Large intestine (tissue), 3 donors: ENCODE data around the gene NRG3. TPM values are rescaled to one million over a fixed set of nuclear protein-coding genes. Genes with fewer than 3 reads are reported as not detected.
"Not testable (repeated sequence)": the region's sequence is repeated elsewhere in the genome, so short reads cannot be mapped to it uniquely, and the experiment has no call there.

Experiments
- DNase-seq, 2 donors: peaks; one replicate each; pipeline versions ENCODE4 v3.0.0 to v3.0.0-alpha.2; 2013
- H3K27ac ChIP-seq: one replicate; pipeline ENCODE4 v1.5.1; 2013; ENCODE audit warnings: low read length
- H3K27me3 ChIP-seq: 2 replicates; pipeline ENCODE4 v1.6.1; 2013; ENCODE audit warnings: low read length; ENCODE audit not compliant: control insufficient read depth, insufficient read depth
- H3K36me3 ChIP-seq: 2 replicates; pipeline ENCODE4 v1.6.1; 2013; ENCODE audit warnings: low read length; ENCODE audit not compliant: control insufficient read depth, insufficient read depth
- H3K4me1 ChIP-seq: one replicate; pipeline ENCODE4 v1.6.1; 2013; ENCODE audit warnings: low read length; ENCODE audit not compliant: control insufficient read depth, insufficient read depth
- H3K4me3 ChIP-seq: one replicate; pipeline ENCODE4 v1.5.1; 2013; ENCODE audit warnings: low read length
- H3K9me3 ChIP-seq: one replicate; pipeline ENCODE4 v1.6.1; 2013; ENCODE audit warnings: mild to moderate bottlenecking, low read depth, low read length, moderate library complexity; ENCODE audit not compliant: control insufficient read depth
- WGBS: methylation state at CpG from one replicate; pipeline ENCODE4 v1.1.5; 2013; ENCODE audit warnings: low lambda C conversion rate; ENCODE audit not compliant: insufficient coverage; 5-methylcytosine and 5-hydroxymethylcytosine counted together
- polyA plus RNA-seq: library from polyadenylated mRNA; unstranded; fragments of 120-200 nt; gene quantifications from one replicate; pipeline ENCODE4 v1.2.1, GENCODE V29; 2013

Gene NRG3
- polyA plus RNA-seq, 1 donor = 0.96 TPM

- no CpG with 5 or more reads among the region's 3 CpGs for WGBS
- Histone ChIP-seq H3K9me3 (no peaks in the 10 kb centered on the region), H3K27ac (no peak overlapping the region), H3K27me3 (no peaks in the 10 kb centered on the region), H3K4me3 (no peak overlapping the region), H3K36me3 (no peaks in the 10 kb centered on the region), H3K4me1 (no peaks in the 10 kb centered on the region)
- no peak for DNase-seq
These were observed 121.9 kb downstream of the NRG3 start for GRCh38 chr10:81996927-81997326.

DNA sequence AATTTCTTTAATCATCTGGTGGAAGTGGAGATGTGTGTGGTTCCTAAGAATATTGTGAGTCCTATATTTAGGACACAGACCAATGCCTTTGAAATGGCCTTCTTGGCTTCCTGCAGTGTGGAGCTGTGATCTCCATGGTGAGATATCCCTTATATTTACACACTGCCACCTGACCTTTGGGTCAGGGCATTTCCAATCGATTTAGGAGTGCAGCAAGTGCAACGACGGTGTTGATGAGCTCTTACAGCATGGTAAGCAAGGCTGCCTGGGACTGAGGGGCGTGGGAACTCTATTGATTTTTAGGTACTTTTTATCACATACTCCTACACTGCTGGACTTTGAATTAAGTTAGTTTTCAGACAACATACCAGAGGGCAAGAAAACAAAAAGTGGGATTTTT, 146.0 kb downstream of the NRG3 start:
- no peak overlapping the region for H3K4me3 ChIP-seq
- no peaks in the 10 kb centered on the region for H3K9me3 ChIP-seq
- no peaks in the 10 kb centered on the region for H3K4me1 ChIP-seq
- no CpG with 5 or more reads among the region's 4 CpGs for WGBS
- H3K27me3 ChIP-seq = no peaks in the 10 kb centered on the region
- no peak overlapping the region for H3K27ac ChIP-seq
- no peaks in the 10 kb centered on the region for H3K36me3 ChIP-seq
- no peak for DNase-seq

GRCh38 chr10:82027711-82028110, 152.7 kb downstream of the NRG3 start:
- H3K27me3 ChIP-seq = no peaks in the 10 kb centered on the region
- H3K27ac ChIP-seq = no peak overlapping the region
- H3K36me3 ChIP-seq = no peaks in the 10 kb centered on the region
- no CpG with 5 or more reads among the region's 1 CpG for WGBS
- H3K9me3 ChIP-seq = no peaks in the 10 kb centered on the region
- H3K4me3 ChIP-seq = no peak overlapping the region
- H3K4me1 ChIP-seq = no peaks in the 10 kb centered on the region
- DNase-seq = no peak

DNA sequence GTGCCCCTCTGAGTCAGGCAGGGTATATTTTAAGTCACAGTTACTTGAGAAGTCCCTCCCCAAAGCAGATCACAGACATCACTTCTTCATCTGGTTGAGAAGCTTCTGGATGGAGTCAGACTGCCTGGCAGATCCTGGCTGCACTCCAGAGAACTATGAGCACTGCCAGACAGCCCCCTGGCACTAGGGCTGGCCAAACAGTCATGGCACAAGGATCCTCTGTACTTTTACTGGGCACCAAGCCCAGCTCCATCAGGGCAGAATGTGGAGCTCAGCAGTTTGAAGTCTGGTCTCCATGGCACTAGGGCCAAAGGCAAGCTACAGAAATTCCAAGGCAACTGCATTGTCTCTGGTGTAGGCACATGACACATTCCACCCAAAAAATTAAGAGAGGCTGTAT, 162.1 kb downstream of the NRG3 start:
- H3K27ac ChIP-seq = no peak overlapping the region
- H3K9me3 ChIP-seq = no peaks in the 10 kb centered on the region
- DNase-seq = no peak
- no peaks in the 10 kb centered on the region for H3K36me3 ChIP-seq
- no peak overlapping the region for H3K4me3 ChIP-seq
- H3K27me3 ChIP-seq = no peaks in the 10 kb centered on the region
- no peaks in the 10 kb centered on the region for H3K4me1 ChIP-seq

GRCh38 chr10:82038587-82038986, 163.6 kb downstream of the NRG3 start:
- DNase-seq = no peak
- no peaks in the 10 kb centered on the region for H3K9me3 ChIP-seq
- no peaks in the 10 kb centered on the region for H3K4me1 ChIP-seq

GRCh38 chr10:82040336-82040735, 165.3 kb downstream of the NRG3 start:
- DNase-seq = no peak
- Histone ChIP-seq H3K27ac (no peak overlapping the region), H3K4me1 (no peaks in the 10 kb centered on the region), H3K4me3 (no peak overlapping the region), H3K36me3 (no peaks in the 10 kb centered on the region), H3K9me3 (no peaks in the 10 kb centered on the region), H3K27me3 (no peaks in the 10 kb centered on the region)
- WGBS = no CpG with 5 or more reads among the region's 1 CpG

More at GRCh38 chr10:82038587-82038986, 163.6 kb downstream of the NRG3 start:
- Histone ChIP-seq H3K27ac (no peak overlapping the region), H3K36me3 (no peaks in the 10 kb centered on the region), H3K4me3 (no peak overlapping the region), H3K27me3 (no peaks in the 10 kb centered on the region)

- H3K9me3 ChIP-seq = no peaks in the 10 kb centered on the region
- no peaks in the 10 kb centered on the region for H3K27me3 ChIP-seq
- no peaks in the 10 kb centered on the region for H3K4me1 ChIP-seq
- no peak for DNase-seq
- H3K27ac ChIP-seq = no peak overlapping the region
- H3K4me3 ChIP-seq = no peak overlapping the region
- H3K36me3 ChIP-seq = no peaks in the 10 kb centered on the region
- WGBS = 100% methylated on average over 1 of the region's 2 CpGs
These were observed 166.0 kb downstream of the NRG3 start for GRCh38 chr10:82041018-82041417.

DNA sequence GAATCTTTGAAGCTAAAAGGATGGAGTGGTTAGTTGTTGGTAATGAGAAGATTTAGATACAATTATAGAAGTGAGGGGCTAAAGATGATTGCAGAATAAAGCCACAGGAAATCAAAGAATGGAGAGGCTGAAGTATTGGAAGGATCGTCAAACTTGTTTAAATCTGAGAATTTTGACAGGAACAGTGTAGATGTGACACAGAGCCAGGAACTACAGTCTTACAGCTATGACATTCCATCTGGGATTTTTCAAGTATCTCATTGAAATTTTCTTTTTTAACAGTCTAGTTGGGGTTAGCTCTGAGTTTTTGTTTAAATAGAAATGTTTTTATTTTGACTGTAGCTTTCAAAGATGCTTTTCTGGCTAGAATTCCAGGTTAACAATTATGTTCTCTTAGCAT, 181.4 kb downstream of the NRG3 start:
- no CpG with 5 or more reads among the region's 1 CpG for WGBS
- H3K9me3 ChIP-seq = no peaks in the 10 kb centered on the region
- H3K27ac ChIP-seq = no peak overlapping the region
- no peaks in the 10 kb centered on the region for H3K27me3 ChIP-seq
- DNase-seq = no peak
- no peaks in the 10 kb centered on the region for H3K4me1 ChIP-seq
- H3K4me3 ChIP-seq = no peak overlapping the region
- H3K36me3 ChIP-seq = no peaks in the 10 kb centered on the region

GRCh38 chr10:82067192-82067591, 192.2 kb downstream of the NRG3 start:
- H3K4me3 ChIP-seq, H3K9me3 ChIP-seq, H3K27me3 ChIP-seq, H3K36me3 ChIP-seq, H3K4me1 ChIP-seq, DNase-seq, H3K27ac ChIP-seq: not testable (repeated sequence)
- 40% methylated on average over 1 of the region's 6 CpGs for WGBS

- DNase-seq = no peak
- no peaks in the 10 kb centered on the region for H3K36me3 ChIP-seq
- no peaks in the 10 kb centered on the region for H3K4me1 ChIP-seq
- WGBS = 75% methylated on average over 2 of the region's 2 CpGs
- H3K4me3 ChIP-seq = no peak overlapping the region
- no peaks in the 10 kb centered on the region for H3K27me3 ChIP-seq
- no peak overlapping the region for H3K27ac ChIP-seq
- H3K9me3 ChIP-seq = no peaks in the 10 kb centered on the region
These were observed 193.5 kb downstream of the NRG3 start for GRCh38 chr10:82068501-82068900.

- no peak for DNase-seq
- H3K9me3 ChIP-seq = no peaks in the 10 kb centered on the region
- H3K36me3 ChIP-seq = no peaks in the 10 kb centered on the region
- 92% methylated on average over 2 of the region's 2 CpGs for WGBS
- H3K4me3 ChIP-seq = no peak overlapping the region
- no peak overlapping the region for H3K27ac ChIP-seq
- no peaks in the 10 kb centered on the region for H3K27me3 ChIP-seq
- no peaks in the 10 kb centered on the region for H3K4me1 ChIP-seq
These were observed 196.2 kb downstream of the NRG3 start for GRCh38 chr10:82071231-82071630.
